ENCODE data around the gene SP110. TPM values are rescaled to one million over a fixed set of nuclear protein-coding genes. Genes with fewer than 3 reads are reported as not detected.
A peak's percentile ranks its signal among the peaks of the same experiment; 100 is the strongest.

SP110 gene
- total and polyA plus RNA-seq, 2 of the 8 experiments (the other 6 are each of a cell fraction or from before 2014, with no cell fraction given): 3.1 to 7.1 TPM

DNA sequence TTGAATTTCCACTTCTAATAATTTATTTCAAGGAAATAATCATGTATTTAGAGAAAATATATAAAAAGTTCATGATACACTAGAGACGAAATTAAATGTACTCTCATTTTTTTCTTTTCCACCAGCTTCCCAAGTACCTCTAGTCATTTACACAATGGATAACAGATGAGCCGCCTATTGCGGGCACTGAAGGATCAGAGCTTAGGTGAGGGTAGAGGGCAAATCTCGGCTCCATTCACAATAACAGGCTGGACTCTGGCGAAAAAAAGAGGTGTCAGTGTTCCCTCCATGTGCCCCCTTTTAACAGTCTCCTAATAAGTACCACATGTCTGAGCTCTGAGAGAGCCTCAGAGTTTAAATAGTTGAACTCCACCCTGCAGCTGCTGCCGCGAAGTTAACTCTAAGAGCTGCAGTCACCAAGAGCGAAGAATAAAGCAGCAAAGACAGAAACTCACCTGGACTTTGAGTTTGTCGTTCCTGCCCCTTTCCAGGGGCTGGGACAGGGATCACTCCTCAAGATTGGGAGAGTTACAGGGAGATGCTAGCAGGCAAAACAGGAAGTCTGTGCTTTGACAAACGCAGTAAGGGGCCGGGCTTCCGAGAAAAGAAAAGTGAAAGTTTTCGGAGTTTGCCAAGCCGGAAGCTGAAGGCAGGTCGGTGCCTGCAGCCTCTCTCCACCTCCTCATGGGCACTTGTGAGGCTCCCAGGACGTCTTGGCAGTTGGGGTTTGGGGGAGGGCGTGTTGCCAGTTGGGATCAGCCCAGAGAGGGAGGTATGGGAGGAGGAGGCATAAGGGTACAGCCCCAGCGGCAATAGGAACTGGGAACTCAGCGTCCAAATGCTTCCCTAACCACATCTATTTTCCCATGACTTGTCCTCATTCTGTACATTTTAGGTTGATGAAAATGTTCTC, at the start of gene SP110 (continued):
- TF ChIP-seq, protein P1, sequence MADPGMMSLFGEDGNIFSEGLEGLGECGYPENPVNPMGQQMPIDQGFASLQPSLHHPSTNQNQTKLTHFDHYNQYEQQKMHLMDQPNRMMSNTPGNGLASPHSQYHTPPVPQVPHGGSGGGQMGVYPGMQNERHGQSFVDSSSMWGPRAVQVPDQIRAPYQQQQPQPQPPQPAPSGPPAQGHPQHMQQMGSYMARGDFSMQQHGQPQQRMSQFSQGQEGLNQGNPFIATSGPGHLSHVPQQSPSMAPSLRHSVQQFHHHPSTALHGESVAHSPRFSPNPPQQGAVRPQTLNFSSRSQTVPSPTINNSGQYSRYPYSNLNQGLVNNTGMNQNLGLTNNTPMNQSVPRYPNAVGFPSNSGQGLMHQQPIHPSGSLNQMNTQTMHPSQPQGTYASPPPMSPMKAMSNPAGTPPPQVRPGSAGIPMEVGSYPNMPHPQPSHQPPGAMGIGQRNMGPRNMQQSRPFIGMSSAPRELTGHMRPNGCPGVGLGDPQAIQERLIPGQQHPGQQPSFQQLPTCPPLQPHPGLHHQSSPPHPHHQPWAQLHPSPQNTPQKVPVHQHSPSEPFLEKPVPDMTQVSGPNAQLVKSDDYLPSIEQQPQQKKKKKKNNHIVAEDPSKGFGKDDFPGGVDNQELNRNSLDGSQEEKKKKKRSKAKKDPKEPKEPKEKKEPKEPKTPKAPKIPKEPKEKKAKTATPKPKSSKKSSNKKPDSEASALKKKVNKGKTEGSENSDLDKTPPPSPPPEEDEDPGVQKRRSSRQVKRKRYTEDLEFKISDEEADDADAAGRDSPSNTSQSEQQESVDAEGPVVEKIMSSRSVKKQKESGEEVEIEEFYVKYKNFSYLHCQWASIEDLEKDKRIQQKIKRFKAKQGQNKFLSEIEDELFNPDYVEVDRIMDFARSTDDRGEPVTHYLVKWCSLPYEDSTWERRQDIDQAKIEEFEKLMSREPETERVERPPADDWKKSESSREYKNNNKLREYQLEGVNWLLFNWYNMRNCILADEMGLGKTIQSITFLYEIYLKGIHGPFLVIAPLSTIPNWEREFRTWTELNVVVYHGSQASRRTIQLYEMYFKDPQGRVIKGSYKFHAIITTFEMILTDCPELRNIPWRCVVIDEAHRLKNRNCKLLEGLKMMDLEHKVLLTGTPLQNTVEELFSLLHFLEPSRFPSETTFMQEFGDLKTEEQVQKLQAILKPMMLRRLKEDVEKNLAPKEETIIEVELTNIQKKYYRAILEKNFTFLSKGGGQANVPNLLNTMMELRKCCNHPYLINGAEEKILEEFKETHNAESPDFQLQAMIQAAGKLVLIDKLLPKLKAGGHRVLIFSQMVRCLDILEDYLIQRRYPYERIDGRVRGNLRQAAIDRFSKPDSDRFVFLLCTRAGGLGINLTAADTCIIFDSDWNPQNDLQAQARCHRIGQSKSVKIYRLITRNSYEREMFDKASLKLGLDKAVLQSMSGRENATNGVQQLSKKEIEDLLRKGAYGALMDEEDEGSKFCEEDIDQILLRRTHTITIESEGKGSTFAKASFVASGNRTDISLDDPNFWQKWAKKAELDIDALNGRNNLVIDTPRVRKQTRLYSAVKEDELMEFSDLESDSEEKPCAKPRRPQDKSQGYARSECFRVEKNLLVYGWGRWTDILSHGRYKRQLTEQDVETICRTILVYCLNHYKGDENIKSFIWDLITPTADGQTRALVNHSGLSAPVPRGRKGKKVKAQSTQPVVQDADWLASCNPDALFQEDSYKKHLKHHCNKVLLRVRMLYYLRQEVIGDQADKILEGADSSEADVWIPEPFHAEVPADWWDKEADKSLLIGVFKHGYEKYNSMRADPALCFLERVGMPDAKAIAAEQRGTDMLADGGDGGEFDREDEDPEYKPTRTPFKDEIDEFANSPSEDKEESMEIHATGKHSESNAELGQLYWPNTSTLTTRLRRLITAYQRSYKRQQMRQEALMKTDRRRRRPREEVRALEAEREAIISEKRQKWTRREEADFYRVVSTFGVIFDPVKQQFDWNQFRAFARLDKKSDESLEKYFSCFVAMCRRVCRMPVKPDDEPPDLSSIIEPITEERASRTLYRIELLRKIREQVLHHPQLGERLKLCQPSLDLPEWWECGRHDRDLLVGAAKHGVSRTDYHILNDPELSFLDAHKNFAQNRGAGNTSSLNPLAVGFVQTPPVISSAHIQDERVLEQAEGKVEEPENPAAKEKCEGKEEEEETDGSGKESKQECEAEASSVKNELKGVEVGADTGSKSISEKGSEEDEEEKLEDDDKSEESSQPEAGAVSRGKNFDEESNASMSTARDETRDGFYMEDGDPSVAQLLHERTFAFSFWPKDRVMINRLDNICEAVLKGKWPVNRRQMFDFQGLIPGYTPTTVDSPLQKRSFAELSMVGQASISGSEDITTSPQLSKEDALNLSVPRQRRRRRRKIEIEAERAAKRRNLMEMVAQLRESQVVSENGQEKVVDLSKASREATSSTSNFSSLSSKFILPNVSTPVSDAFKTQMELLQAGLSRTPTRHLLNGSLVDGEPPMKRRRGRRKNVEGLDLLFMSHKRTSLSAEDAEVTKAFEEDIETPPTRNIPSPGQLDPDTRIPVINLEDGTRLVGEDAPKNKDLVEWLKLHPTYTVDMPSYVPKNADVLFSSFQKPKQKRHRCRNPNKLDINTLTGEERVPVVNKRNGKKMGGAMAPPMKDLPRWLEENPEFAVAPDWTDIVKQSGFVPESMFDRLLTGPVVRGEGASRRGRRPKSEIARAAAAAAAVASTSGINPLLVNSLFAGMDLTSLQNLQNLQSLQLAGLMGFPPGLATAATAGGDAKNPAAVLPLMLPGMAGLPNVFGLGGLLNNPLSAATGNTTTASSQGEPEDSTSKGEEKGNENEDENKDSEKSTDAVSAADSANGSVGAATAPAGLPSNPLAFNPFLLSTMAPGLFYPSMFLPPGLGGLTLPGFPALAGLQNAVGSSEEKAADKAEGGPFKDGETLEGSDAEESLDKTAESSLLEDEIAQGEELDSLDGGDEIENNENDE (IDR thresholded peaks at IDR 0.05; ENCODE audit: insufficient replicate concordance, low read length): no peak
- TF ChIP-seq CBX5 (IDR thresholded peaks at IDR 0.05; ENCODE audit: low read depth, low read length): no peak
- TF ChIP-seq TEAD4 (IDR thresholded peaks at IDR 0.05; ENCODE audit: low read depth, low read length): no peak
- no peak for TF ChIP-seq CHD2 (IDR thresholded peaks at IDR 0.05; ENCODE audit: low read length)
- TF ChIP-seq KDM4A (IDR thresholded peaks at IDR 0.05; ENCODE audit: low read depth, low read length, severe bottlenecking): peak; percentile 37
- TF ChIP-seq YY1 (IDR thresholded peaks at IDR 0.05; ENCODE audit: low read depth, low read length): no peak
- TF ChIP-seq USF2 (IDR thresholded peaks at IDR 0.05; ENCODE audit: low read length): no peak
- TF ChIP-seq, protein P2, sequence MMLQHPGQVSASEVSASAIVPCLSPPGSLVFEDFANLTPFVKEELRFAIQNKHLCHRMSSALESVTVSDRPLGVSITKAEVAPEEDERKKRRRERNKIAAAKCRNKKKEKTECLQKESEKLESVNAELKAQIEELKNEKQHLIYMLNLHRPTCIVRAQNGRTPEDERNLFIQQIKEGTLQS (IDR thresholded peaks at IDR 0.05; ENCODE audit: insufficient read depth, low read depth, low read length): no peak
